ENCODE results near the gene MNX1.

MNX1 gene

DNA sequence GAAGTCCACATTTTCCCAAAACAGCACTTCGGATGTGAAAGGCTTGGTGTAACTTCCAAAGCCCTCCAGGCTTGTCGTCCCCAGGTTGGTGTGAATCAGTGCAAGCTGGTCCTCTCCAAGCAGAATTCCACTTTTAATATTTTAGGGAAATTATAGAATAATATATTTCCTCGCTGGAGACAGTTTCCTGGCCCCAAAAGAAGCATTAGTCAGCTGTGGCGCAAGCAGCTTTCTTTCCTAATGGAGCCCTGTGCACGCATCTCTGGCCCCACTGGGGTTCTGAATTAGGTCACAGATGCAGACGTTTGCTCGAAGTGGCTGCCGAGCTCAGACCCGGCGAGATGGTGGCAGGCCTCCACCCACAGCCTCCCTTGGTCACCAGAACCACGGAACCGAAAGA is 33.3 kb upstream of the MNX1 start:
- Histone ChIP-seq H2BK120ac (ENCODE audit: low read depth, low read length) (no peak overlapping the region), H3K18ac (ENCODE audit: low read length) (no peak overlapping the region), H2BK5ac (ENCODE audit: low read length) (no peak overlapping the region), H2BK12ac (ENCODE audit: low read length) (no peak overlapping the region), H3K14ac (ENCODE audit: low read length) (no peak overlapping the region), H3K4ac (ENCODE audit: low read length) (no peak overlapping the region), H4K91ac (ENCODE audit: low read depth, low read length, poor library complexity) (no peak overlapping the region), H3K36me3 (replicated peaks in 1 of 2; ENCODE audit: control insufficient read depth in 2 of 2, insufficient read depth in 2 of 2, low read length in 2 of 2) (no peaks in the 10 kb centered on the region), H3K9me3 (replicated peaks in 1 of 2; ENCODE audit: control insufficient read depth in 2 of 2, insufficient read depth in 1 of 2, low read depth in 1 of 2, low read length in 2 of 2) (peaks cover 0 to 2% of the 10 kb centered on the region in 2 donors), H3K27ac (replicated peaks; ENCODE audit: low read length) (no peak overlapping the region), H3K79me1 (ENCODE audit: low read depth, low read length) (no peaks in the 10 kb centered on the region), H2BK15ac (ENCODE audit: low read length) (no peak overlapping the region), H3K23ac (ENCODE audit: low read depth, low read length, poor library complexity) (no peak overlapping the region), H3K4me2 (ENCODE audit: insufficient read depth, low read length, poor library complexity, severe bottlenecking) (no peak overlapping the region), H3K4me1 (ENCODE audit: control insufficient read depth in 2 of 2, insufficient read depth in 1 of 2, low read depth in 1 of 2, low read length in 2 of 2) (no peaks in the 10 kb centered on the region), H4K8ac (ENCODE audit: low read depth, low read length) (no peak overlapping the region), H3K4me3 (ENCODE audit: low read length in 2 of 2) (no peak overlapping the region), H2AFZ (ENCODE audit: low read length) (no peak overlapping the region), H3K9ac (ENCODE audit: low read depth, low read length, poor library complexity) (no peak overlapping the region), H2AK5ac (ENCODE audit: low read depth, low read length) (no peak overlapping the region), H3K27me3 (ENCODE audit: control insufficient read depth in 3 of 3, insufficient read depth in 3 of 3, low read depth in 1 of 3, low read length in 3 of 3) (peaks cover 0 to 50% (median 0%) of the 10 kb centered on the region in 3 experiments)
- WGBS, 2 donors (ENCODE audit: extremely low coverage in 2 of 2, insufficient read length in 2 of 2, insufficient replicate concordance in 1 of 2) = no CpG with 5 or more reads among the region's 12 CpGs
- DNase-seq (ENCODE audit: low spot score) = no peak

DNA sequence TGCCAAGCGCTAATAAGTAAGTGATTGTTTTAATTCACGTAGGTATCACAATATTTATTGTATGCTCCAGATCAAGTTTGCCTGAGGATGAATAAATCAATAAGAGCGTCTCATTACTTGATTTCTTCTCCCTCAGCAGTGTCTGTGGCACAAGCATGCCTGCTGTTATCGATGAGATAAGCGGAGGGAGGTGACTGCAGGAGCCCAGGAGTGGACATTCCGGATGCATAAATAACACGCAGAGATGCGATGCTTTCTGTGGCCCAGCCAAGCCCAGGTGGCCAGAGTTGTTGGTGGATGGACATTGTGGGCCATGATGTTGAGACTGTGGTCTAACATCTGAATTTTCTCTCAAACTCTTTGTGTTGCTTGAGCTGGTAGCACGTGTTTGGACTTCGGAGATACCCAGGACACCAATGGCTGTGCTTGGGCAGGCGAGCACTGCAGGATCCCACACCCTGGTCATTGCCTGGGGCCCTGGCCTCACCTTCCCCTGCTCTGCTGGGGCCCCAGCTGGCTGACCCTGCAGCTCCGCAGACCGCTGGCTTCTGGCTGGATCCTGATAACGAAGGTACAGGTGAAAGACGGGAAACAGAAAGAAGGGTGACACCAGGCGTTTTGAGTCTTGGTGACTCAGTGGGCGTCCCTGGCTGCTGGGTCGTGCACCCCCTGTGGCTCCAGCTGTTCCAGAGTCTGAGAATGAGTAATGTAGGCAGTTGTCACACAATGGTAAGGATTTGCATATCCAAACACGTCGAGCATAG is 31.2 kb upstream of the MNX1 start:
- Histone ChIP-seq H3K4me3 (ENCODE audit: low read length in 2 of 2) (no peak overlapping the region), H3K18ac (ENCODE audit: low read length) (peak overlapping the region; percentile 33), H3K4ac (ENCODE audit: low read length) (no peak overlapping the region), H3K23ac (ENCODE audit: low read depth, low read length, poor library complexity) (peak overlapping the region; percentile 58), H3K4me1 (ENCODE audit: control insufficient read depth in 2 of 2, insufficient read depth in 1 of 2, low read depth in 1 of 2, low read length in 2 of 2) (no peaks in the 10 kb centered on the region), H4K8ac (ENCODE audit: low read depth, low read length) (no peak overlapping the region), H2BK120ac (ENCODE audit: low read depth, low read length) (no peak overlapping the region), H3K9me3 (replicated peaks in 1 of 2; ENCODE audit: control insufficient read depth in 2 of 2, insufficient read depth in 1 of 2, low read depth in 1 of 2, low read length in 2 of 2) (peaks cover 0 to under 1% of the 10 kb centered on the region in 2 donors), H2AK5ac (ENCODE audit: low read depth, low read length) (no peak overlapping the region), H3K4me2 (ENCODE audit: insufficient read depth, low read length, poor library complexity, severe bottlenecking) (no peak overlapping the region), H3K9ac (ENCODE audit: low read depth, low read length, poor library complexity) (peak overlapping the region; percentile 13), H2BK15ac (ENCODE audit: low read length) (no peak overlapping the region), H2AFZ (ENCODE audit: low read length) (no peak overlapping the region), H3K14ac (ENCODE audit: low read length) (no peak overlapping the region), H2BK5ac (ENCODE audit: low read length) (no peak overlapping the region), H2BK12ac (ENCODE audit: low read length) (no peak overlapping the region), H3K79me1 (ENCODE audit: low read depth, low read length) (no peaks in the 10 kb centered on the region), H3K36me3 (replicated peaks in 1 of 2; ENCODE audit: control insufficient read depth in 2 of 2, insufficient read depth in 2 of 2, low read length in 2 of 2) (no peaks in the 10 kb centered on the region), H3K27ac (replicated peaks; ENCODE audit: low read length) (no peak overlapping the region), H3K27me3 (ENCODE audit: control insufficient read depth in 3 of 3, insufficient read depth in 3 of 3, low read depth in 1 of 3, low read length in 3 of 3) (peaks cover 0 to 40% (median 0%) of the 10 kb centered on the region in 3 experiments), H4K91ac (ENCODE audit: low read depth, low read length, poor library complexity) (no peak overlapping the region)
- no peak for DNase-seq (ENCODE audit: low spot score)
- no CpG with 5 or more reads among the region's 20 CpGs for WGBS, 2 donors (ENCODE audit: extremely low coverage in 2 of 2, insufficient read length in 2 of 2, insufficient replicate concordance in 1 of 2)

DNA sequence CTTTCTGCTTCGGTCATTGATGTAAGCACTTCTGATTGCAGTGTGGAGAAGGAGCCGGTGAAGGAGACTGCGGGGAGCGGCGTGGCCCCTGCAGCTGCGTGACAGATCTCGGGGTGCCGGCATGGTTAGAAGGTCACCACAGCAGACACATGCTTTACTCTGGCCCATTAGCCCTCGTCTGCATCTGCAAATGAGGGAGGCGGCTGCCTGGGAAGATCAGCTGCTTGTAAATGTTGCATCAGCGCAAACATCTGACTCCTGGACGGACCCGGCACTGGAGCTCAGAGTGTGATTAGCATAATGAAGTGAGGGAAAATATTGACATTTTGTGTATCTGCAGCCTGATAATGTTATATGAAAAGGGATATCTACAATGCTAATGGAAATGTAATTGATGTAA is 30.5 kb upstream of the MNX1 start:
- Histone ChIP-seq H3K79me1 (ENCODE audit: low read depth, low read length) (no peaks in the 10 kb centered on the region), H3K4ac (ENCODE audit: low read length) (no peak overlapping the region)
- no CpG with 5 or more reads among the region's 13 CpGs for WGBS, 2 donors (ENCODE audit: extremely low coverage in 2 of 2, insufficient read length in 2 of 2, insufficient replicate concordance in 1 of 2)

DNA sequence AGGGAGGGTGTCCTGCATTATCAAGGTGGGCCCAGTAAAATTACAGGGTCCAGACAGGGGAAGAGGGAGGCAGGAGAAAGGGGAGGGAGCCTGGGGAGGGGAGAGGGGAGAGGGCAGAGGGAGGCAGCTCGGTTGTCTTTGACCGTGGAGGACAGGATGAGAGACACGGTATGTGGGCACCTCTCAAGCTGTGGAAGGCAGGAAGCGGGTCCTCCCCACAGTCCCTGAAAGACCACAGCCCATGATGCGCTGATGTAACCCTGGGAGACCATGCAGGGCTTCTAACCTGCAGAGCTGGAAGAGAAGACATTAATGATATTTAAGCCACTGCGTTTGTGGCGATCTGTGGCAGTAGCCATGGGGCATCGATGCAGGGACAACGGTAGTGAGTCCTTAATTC is 27.2 kb upstream of the MNX1 start:
- no peak overlapping the region for H3K14ac ChIP-seq (ENCODE audit: low read length)
- no peaks in the 10 kb centered on the region for H3K4me1 ChIP-seq (ENCODE audit: control insufficient read depth in 2 of 2, insufficient read depth in 1 of 2, low read depth in 1 of 2, low read length in 2 of 2)
- H3K18ac ChIP-seq (ENCODE audit: low read length) = no peak overlapping the region
- no peak overlapping the region for H3K23ac ChIP-seq (ENCODE audit: low read depth, low read length, poor library complexity)
- no peak overlapping the region for H2BK12ac ChIP-seq (ENCODE audit: low read length)
- no peak overlapping the region for H4K91ac ChIP-seq (ENCODE audit: low read depth, low read length, poor library complexity)
- H3K27ac ChIP-seq (replicated peaks; ENCODE audit: low read length) = no peak overlapping the region
- no peak overlapping the region for H3K9ac ChIP-seq (ENCODE audit: low read depth, low read length, poor library complexity)
- no CpG with 5 or more reads among the region's 9 CpGs for WGBS, 2 donors (ENCODE audit: extremely low coverage in 2 of 2, insufficient read length in 2 of 2, insufficient replicate concordance in 1 of 2)
- H3K27me3 ChIP-seq (ENCODE audit: control insufficient read depth in 3 of 3, insufficient read depth in 3 of 3, low read depth in 1 of 3, low read length in 3 of 3) = peaks cover 0 to 34% (median 0%) of the 10 kb centered on the region in 3 experiments
- no peak overlapping the region for H2BK15ac ChIP-seq (ENCODE audit: low read length)
- H3K79me1 ChIP-seq (ENCODE audit: low read depth, low read length) = no peaks in the 10 kb centered on the region
- no peaks in the 10 kb centered on the region for H3K36me3 ChIP-seq (replicated peaks in 1 of 2; ENCODE audit: control insufficient read depth in 2 of 2, insufficient read depth in 2 of 2, low read length in 2 of 2)
- no peak overlapping the region for H3K4me2 ChIP-seq (ENCODE audit: insufficient read depth, low read length, poor library complexity, severe bottlenecking)
- no peak overlapping the region for H3K4ac ChIP-seq (ENCODE audit: low read length)
- DNase-seq (ENCODE audit: low spot score) = no peak
- no peak overlapping the region for H2AK5ac ChIP-seq (ENCODE audit: low read depth, low read length)
- no peak overlapping the region for H3K4me3 ChIP-seq (ENCODE audit: low read length in 2 of 2)
- H2BK120ac ChIP-seq (ENCODE audit: low read depth, low read length) = no peak overlapping the region
- H4K8ac ChIP-seq (ENCODE audit: low read depth, low read length) = no peak overlapping the region
- H2BK5ac ChIP-seq (ENCODE audit: low read length) = no peak overlapping the region
- no peaks in the 10 kb centered on the region for H3K9me3 ChIP-seq (replicated peaks in 1 of 2; ENCODE audit: control insufficient read depth in 2 of 2, insufficient read depth in 1 of 2, low read depth in 1 of 2, low read length in 2 of 2)
- H2AFZ ChIP-seq (ENCODE audit: low read length) = no peak overlapping the region

More for the DNA sequence above, 30.5 kb upstream of the MNX1 start:
- H4K8ac ChIP-seq (ENCODE audit: low read depth, low read length) = no peak overlapping the region
- H3K4me1 ChIP-seq (ENCODE audit: control insufficient read depth in 2 of 2, insufficient read depth in 1 of 2, low read depth in 1 of 2, low read length in 2 of 2) = no peaks in the 10 kb centered on the region
- H3K23ac ChIP-seq (ENCODE audit: low read depth, low read length, poor library complexity) = no peak overlapping the region
- no peak for DNase-seq (ENCODE audit: low spot score)
- no peaks in the 10 kb centered on the region for H3K9me3 ChIP-seq (replicated peaks in 1 of 2; ENCODE audit: control insufficient read depth in 2 of 2, insufficient read depth in 1 of 2, low read depth in 1 of 2, low read length in 2 of 2)
- no peak overlapping the region for H3K4me3 ChIP-seq (ENCODE audit: low read length in 2 of 2)
- H4K91ac ChIP-seq (ENCODE audit: low read depth, low read length, poor library complexity) = no peak overlapping the region
- no peaks in the 10 kb centered on the region for H3K36me3 ChIP-seq (replicated peaks in 1 of 2; ENCODE audit: control insufficient read depth in 2 of 2, insufficient read depth in 2 of 2, low read length in 2 of 2)
- no peak overlapping the region for H3K4me2 ChIP-seq (ENCODE audit: insufficient read depth, low read length, poor library complexity, severe bottlenecking)
- no peak overlapping the region for H2AK5ac ChIP-seq (ENCODE audit: low read depth, low read length)
- H2BK15ac ChIP-seq (ENCODE audit: low read length) = no peak overlapping the region
- H2BK120ac ChIP-seq (ENCODE audit: low read depth, low read length) = no peak overlapping the region
- H3K27ac ChIP-seq (replicated peaks; ENCODE audit: low read length) = no peak overlapping the region
- no peak overlapping the region for H3K18ac ChIP-seq (ENCODE audit: low read length)
- no peak overlapping the region for H3K14ac ChIP-seq (ENCODE audit: low read length)
- no peak overlapping the region for H2BK12ac ChIP-seq (ENCODE audit: low read length)
- no peak overlapping the region for H2AFZ ChIP-seq (ENCODE audit: low read length)
- H3K9ac ChIP-seq (ENCODE audit: low read depth, low read length, poor library complexity) = no peak overlapping the region
- peaks cover 0 to 38% (median 0%) of the 10 kb centered on the region in 3 experiments for H3K27me3 ChIP-seq (ENCODE audit: control insufficient read depth in 3 of 3, insufficient read depth in 3 of 3, low read depth in 1 of 3, low read length in 3 of 3)
- H2BK5ac ChIP-seq (ENCODE audit: low read length) = no peak overlapping the region
